ENCODE data around the gene KIF4B.
"Not testable (repeated sequence)": the region's sequence is repeated elsewhere in the genome, so short reads cannot be mapped to it uniquely, and the experiment has no call there.

Gene KIF4B

GRCh38 chr5:155027993-155028629, 14.6 kb downstream of the KIF4B start:
- peak; percentile 10 for DNase-seq (ENCODE audit: low read depth)
- TF ChIP-seq, protein P1, sequence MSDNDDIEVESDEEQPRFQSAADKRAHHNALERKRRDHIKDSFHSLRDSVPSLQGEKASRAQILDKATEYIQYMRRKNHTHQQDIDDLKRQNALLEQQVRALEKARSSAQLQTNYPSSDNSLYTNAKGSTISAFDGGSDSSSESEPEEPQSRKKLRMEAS (IDR thresholded peaks at IDR 0.05; ENCODE audit: low read depth, low read length): no peak
- H3K4me3 ChIP-seq (ENCODE audit: low read depth, low read length): no peak overlapping the region

GRCh38 chr5:155029240-155029639, 15.7 kb downstream of the KIF4B start:
- H3K4me3 ChIP-seq (ENCODE audit: low read depth, low read length): no peak overlapping the region
- DNase-seq (ENCODE audit: low read depth): no peak
- TF ChIP-seq POLR2A (IDR thresholded peaks at IDR 0.05; ENCODE audit: extremely low read depth, insufficient read length) (no peak), MYC (IDR thresholded peaks at IDR 0.05; ENCODE audit: low read depth, low read length) (no peak)
- TF ChIP-seq, protein P1 (IDR thresholded peaks at IDR 0.05; ENCODE audit: low read depth, low read length): no peak
- TF ChIP-seq, protein P2, sequence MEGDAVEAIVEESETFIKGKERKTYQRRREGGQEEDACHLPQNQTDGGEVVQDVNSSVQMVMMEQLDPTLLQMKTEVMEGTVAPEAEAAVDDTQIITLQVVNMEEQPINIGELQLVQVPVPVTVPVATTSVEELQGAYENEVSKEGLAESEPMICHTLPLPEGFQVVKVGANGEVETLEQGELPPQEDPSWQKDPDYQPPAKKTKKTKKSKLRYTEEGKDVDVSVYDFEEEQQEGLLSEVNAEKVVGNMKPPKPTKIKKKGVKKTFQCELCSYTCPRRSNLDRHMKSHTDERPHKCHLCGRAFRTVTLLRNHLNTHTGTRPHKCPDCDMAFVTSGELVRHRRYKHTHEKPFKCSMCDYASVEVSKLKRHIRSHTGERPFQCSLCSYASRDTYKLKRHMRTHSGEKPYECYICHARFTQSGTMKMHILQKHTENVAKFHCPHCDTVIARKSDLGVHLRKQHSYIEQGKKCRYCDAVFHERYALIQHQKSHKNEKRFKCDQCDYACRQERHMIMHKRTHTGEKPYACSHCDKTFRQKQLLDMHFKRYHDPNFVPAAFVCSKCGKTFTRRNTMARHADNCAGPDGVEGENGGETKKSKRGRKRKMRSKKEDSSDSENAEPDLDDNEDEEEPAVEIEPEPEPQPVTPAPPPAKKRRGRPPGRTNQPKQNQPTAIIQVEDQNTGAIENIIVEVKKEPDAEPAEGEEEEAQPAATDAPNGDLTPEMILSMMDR (IDR thresholded peaks at IDR 0.05; ENCODE audit: low read depth, low read length): no peak

- DNase-seq (ENCODE audit: low read depth); H3K4me3 ChIP-seq (ENCODE audit: low read depth, low read length): not testable (repeated sequence)
These were observed 20.7 kb downstream of the KIF4B start for GRCh38 chr5:155034145-155034744.

DNA sequence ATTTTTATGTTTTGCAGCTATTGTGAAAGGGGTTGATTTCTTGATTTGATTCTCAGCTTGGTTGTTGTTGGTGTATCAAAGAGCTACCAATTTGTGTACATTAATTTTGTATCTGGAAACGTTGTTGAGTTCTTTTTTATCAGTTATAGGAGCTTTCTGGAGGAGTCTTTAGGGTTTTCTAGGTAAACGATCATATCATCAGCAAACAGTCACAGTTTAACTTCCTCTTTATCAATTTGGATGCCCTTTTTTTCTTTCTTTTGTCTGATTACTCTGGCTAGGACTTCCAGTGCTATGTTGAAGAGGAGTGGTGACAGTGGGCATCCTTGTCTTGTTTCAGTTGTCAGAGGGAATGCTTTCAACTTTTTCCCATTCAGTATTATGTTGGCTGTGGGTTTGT, 21.5 kb downstream of the KIF4B start:
- not testable (repeated sequence) for H3K4me3 ChIP-seq (ENCODE audit: low read depth, low read length); DNase-seq (ENCODE audit: low read depth)

DNA sequence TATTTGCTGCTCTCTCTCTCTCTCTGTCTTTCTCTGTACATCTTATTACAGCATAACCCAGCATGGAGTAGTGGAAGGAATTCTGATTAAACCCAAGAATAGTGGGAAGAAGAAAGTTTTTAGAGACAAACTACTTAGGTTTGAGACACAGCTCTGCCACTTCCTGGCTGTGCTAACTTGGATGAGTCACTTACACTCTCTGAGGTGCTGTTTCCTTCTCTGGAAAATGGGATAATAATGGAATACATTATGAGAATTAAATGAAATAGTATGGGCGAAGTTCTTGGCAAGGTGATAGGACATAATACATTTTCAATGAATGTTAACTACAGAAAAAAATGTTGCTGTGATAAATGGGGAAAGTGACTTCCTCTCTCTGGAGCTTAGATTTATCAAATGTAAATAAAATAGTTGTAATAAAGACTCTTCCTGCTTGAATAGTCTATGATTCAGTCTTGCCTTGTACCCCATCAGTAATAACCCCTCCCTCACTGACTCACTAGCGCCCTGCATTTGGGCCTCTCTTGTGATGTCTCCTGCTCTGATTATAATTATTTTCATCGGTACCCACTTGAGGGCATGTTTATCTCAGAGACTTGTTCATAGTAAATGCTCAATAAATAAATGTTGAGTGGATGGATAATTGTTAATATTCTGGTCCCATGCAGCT, 27.6 kb downstream of the KIF4B start:
- TF ChIP-seq MYC (IDR thresholded peaks at IDR 0.05; ENCODE audit: low read depth, low read length) (no peak), POLR2A (IDR thresholded peaks at IDR 0.05; ENCODE audit: extremely low read depth, insufficient read length) (no peak)
- TF ChIP-seq, protein P1 (IDR thresholded peaks at IDR 0.05; ENCODE audit: low read depth, low read length): no peak
- TF ChIP-seq, protein P2 (IDR thresholded peaks at IDR 0.05; ENCODE audit: low read depth, low read length): no peak
- no peak for DNase-seq (ENCODE audit: low read depth)
- H3K4me3 ChIP-seq (ENCODE audit: low read depth, low read length): no peak overlapping the region

- TF ChIP-seq, protein P2 (IDR thresholded peaks at IDR 0.05; ENCODE audit: low read depth, low read length): no peak
- TF ChIP-seq POLR2A (IDR thresholded peaks at IDR 0.05; ENCODE audit: extremely low read depth, insufficient read length) (no peak), MYC (IDR thresholded peaks at IDR 0.05; ENCODE audit: low read depth, low read length) (no peak)
- TF ChIP-seq, protein P1 (IDR thresholded peaks at IDR 0.05; ENCODE audit: low read depth, low read length): no peak
- H3K4me3 ChIP-seq (ENCODE audit: low read depth, low read length): no peak overlapping the region
- DNase-seq (ENCODE audit: low read depth): no peak
These were observed 31.0 kb downstream of the KIF4B start for GRCh38 chr5:155044591-155044990.

DNA sequence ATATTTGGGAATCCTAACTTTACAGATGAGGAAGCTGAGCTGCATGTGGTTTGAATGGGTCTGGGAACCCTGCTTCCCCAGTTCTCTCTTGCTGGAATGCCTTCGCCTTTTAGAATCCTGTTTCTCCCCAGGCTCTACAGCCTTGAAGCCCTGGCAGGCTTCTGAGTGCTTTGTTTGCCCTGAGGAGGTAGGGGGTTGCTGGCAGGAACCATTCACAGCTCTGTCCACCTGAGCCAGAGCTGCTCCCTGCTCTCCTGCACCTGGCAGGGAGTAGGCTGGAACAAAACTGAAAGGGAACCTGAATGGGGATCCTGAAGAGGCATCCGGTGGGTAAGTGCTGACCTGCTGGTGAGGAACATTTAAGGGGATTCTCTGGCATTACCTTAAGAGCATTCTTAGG, 33.0 kb downstream of the KIF4B start:
- TF ChIP-seq, protein P1 (IDR thresholded peaks at IDR 0.05; ENCODE audit: low read depth, low read length): no peak
- TF ChIP-seq, protein P2 (IDR thresholded peaks at IDR 0.05; ENCODE audit: low read depth, low read length): no peak
- TF ChIP-seq POLR2A (IDR thresholded peaks at IDR 0.05; ENCODE audit: extremely low read depth, insufficient read length): no peak
- TF ChIP-seq MYC (IDR thresholded peaks at IDR 0.05; ENCODE audit: low read depth, low read length): no peak
- H3K4me3 ChIP-seq (ENCODE audit: low read depth, low read length): no peak overlapping the region
- DNase-seq (ENCODE audit: low read depth): no peak

All from NB4 (cell line).